ENCODE measurements around the gene IL19.

The IL19 gene

GRCh38 chr1:206738370-206739366 lies 31.9 kb upstream of the IL19 start:
- no peaks in the 10 kb centered on the region for H3K9me3 ChIP-seq (ENCODE audit: insufficient read depth, low read length)
- no peak overlapping the region for H2AFZ ChIP-seq (ENCODE audit: low read depth, low read length)
- H3K4me1 ChIP-seq (ENCODE audit: low read length) = peaks cover 100% of the 10 kb centered on the region
- peak overlapping the region; percentile 57 for H3K4me2 ChIP-seq (ENCODE audit: low read length)
- no peaks in the 10 kb centered on the region for H3K79me2 ChIP-seq (ENCODE audit: low read length)
- H3K27me3 ChIP-seq (ENCODE audit: low read depth, low read length) = no peaks in the 10 kb centered on the region
- peak overlapping the region; percentile 95 for H3K27ac ChIP-seq (ENCODE audit: low read length)
- H3K36me3 ChIP-seq (replicated peaks; ENCODE audit: low read depth, low read length) = peaks cover 15% of the 10 kb centered on the region
- H3K9ac ChIP-seq (ENCODE audit: low read length) = peak overlapping the region; percentile 82
- TF ChIP-seq EZH2phosphoT487 (IDR thresholded peaks at IDR 0.05; ENCODE audit: low read depth) (no peak), CTCF (IDR thresholded peaks at IDR 0.05; ENCODE audit: low read depth, low read length) (peak; percentile 61)
- H3K4me3 ChIP-seq (ENCODE audit: low read length) = peak overlapping the region; percentile 5
- H4K20me1 ChIP-seq (ENCODE audit: insufficient read depth, low read length) = no peaks in the 10 kb centered on the region

GRCh38 chr1:206739411-206740076 lies 31.0 kb upstream of the IL19 start:
- Histone ChIP-seq H3K79me2 (ENCODE audit: low read length) (no peaks in the 10 kb centered on the region), H4K20me1 (ENCODE audit: insufficient read depth, low read length) (no peaks in the 10 kb centered on the region), H3K4me2 (ENCODE audit: low read length) (peak overlapping the region; percentile 65), H3K27ac (ENCODE audit: low read length) (peak overlapping the region; percentile 95), H3K36me3 (replicated peaks; ENCODE audit: low read depth, low read length) (peaks cover 13% of the 10 kb centered on the region), H3K9ac (ENCODE audit: low read length) (peak overlapping the region; percentile 82), H2AFZ (ENCODE audit: low read depth, low read length) (no peak overlapping the region), H3K4me3 (ENCODE audit: low read length) (peak overlapping the region; percentile 30), H3K4me1 (ENCODE audit: low read length) (peaks cover 98% of the 10 kb centered on the region), H3K9me3 (ENCODE audit: insufficient read depth, low read length) (no peaks in the 10 kb centered on the region), H3K27me3 (ENCODE audit: low read depth, low read length) (no peaks in the 10 kb centered on the region)
- TF ChIP-seq EZH2phosphoT487 (IDR thresholded peaks at IDR 0.05; ENCODE audit: low read depth) = no peak
- no peak for TF ChIP-seq CTCF (IDR thresholded peaks at IDR 0.05; ENCODE audit: low read depth, low read length)

GRCh38 chr1:206741142-206741701 lies 29.4 kb upstream of the IL19 start:
- no peaks in the 10 kb centered on the region for H3K9me3 ChIP-seq (ENCODE audit: insufficient read depth, low read length)
- H3K79me2 ChIP-seq (ENCODE audit: low read length) = no peaks in the 10 kb centered on the region
- no peak overlapping the region for H2AFZ ChIP-seq (ENCODE audit: low read depth, low read length)
- peak overlapping the region; percentile 30 for H3K4me3 ChIP-seq (ENCODE audit: low read length)
- TF ChIP-seq EZH2phosphoT487 (IDR thresholded peaks at IDR 0.05; ENCODE audit: low read depth) (no peak), CTCF (IDR thresholded peaks at IDR 0.05; ENCODE audit: low read depth, low read length) (peak; percentile 28; the same call in 1 of the 2 replicates)
- H3K4me2 ChIP-seq (ENCODE audit: low read length) = peak overlapping the region; percentile 65
- H3K27me3 ChIP-seq (ENCODE audit: low read depth, low read length) = no peaks in the 10 kb centered on the region
- H3K4me1 ChIP-seq (ENCODE audit: low read length) = peaks cover 93% of the 10 kb centered on the region
- H3K9ac ChIP-seq (ENCODE audit: low read length) = peak overlapping the region; percentile 82
- H4K20me1 ChIP-seq (ENCODE audit: insufficient read depth, low read length) = no peaks in the 10 kb centered on the region
- H3K36me3 ChIP-seq (replicated peaks; ENCODE audit: low read depth, low read length) = no peaks in the 10 kb centered on the region
- peak overlapping the region; percentile 95 for H3K27ac ChIP-seq (ENCODE audit: low read length)
